Islet of Langerhans (tissue), 1 donor: Measurements from ENCODE around the gene TMEM131.

ENCODE experiments used
- FAIRE-seq: peaks from one replicate; lab custom pipeline; 2011; peaks lifted over from hg19 to GRCh38; lab: Jason Lieb, UNC

Gene TMEM131

GRCh38 chr2:97796465-97797126, 199.2 kb downstream of the TMEM131 start:
- no peak for FAIRE-seq

- FAIRE-seq: no peak
Measured at GRCh38 chr2:97792416-97792815, 203.3 kb downstream of the TMEM131 start.

GRCh38 chr2:97788986-97789644, 206.6 kb downstream of the TMEM131 start:
- FAIRE-seq: no peak

- FAIRE-seq: no peak
Measured at GRCh38 chr2:97785818-97786217, 209.9 kb downstream of the TMEM131 start.

GRCh38 chr2:97784953-97785352, 210.8 kb downstream of the TMEM131 start:
- no peak for FAIRE-seq

GRCh38 chr2:97781981-97782380, 213.8 kb downstream of the TMEM131 start:
- FAIRE-seq: no peak

GRCh38 chr2:97779141-97779540, 216.6 kb downstream of the TMEM131 start:
- no peak for FAIRE-seq

- FAIRE-seq: no peak
Measured at GRCh38 chr2:97775074-97775473, 220.7 kb downstream of the TMEM131 start.

- no peak for FAIRE-seq
Measured at GRCh38 chr2:97774425-97774824, 221.3 kb downstream of the TMEM131 start.

GRCh38 chr2:97770445-97770844, 225.3 kb downstream of the TMEM131 start:
- FAIRE-seq: no peak

- FAIRE-seq: no peak
Measured at GRCh38 chr2:97769711-97770110, 226.0 kb downstream of the TMEM131 start.

- FAIRE-seq: no peak
Measured at GRCh38 chr2:97769308-97769707, 226.4 kb downstream of the TMEM131 start.

- no peak for FAIRE-seq
Measured at GRCh38 chr2:97766567-97766966, 229.2 kb downstream of the TMEM131 start.

GRCh38 chr2:97765933-97766332, 229.8 kb downstream of the TMEM131 start:
- FAIRE-seq: no peak

GRCh38 chr2:97764559-97765263, 231.0 kb downstream of the TMEM131 start:
- FAIRE-seq: no peak

- FAIRE-seq: no peak
Measured at GRCh38 chr2:97763176-97763845, 232.4 kb downstream of the TMEM131 start.

GRCh38 chr2:97761192-97761591, 234.6 kb downstream of the TMEM131 start:
- no peak for FAIRE-seq

GRCh38 chr2:97760480-97761049, 235.2 kb downstream of the TMEM131 start:
- FAIRE-seq: no peak

GRCh38 chr2:97759727-97760407, 235.9 kb downstream of the TMEM131 start:
- FAIRE-seq: no peak

GRCh38 chr2:97758131-97758705, 237.5 kb downstream of the TMEM131 start:
- no peak for FAIRE-seq

GRCh38 chr2:97757062-97757461, 238.7 kb downstream of the TMEM131 start:
- FAIRE-seq: no peak

GRCh38 chr2:97755491-97755890, 240.3 kb downstream of the TMEM131 start:
- FAIRE-seq: no peak
